Common myeloid progenitor, CD34-positive (primary cell): ENCODE measurements around the gene RHBDF1.
"Not testable (repeated sequence)": the region's sequence is repeated elsewhere in the genome, so short reads cannot be mapped to it uniquely, and the experiment has no call there.

ENCODE experiments used
- CTCF ChIA-PET: fragments of 350-600 bp; sonication (Branson Sonifier 250); formaldehyde crosslinking; loops from one replicate; lab custom pipeline; 2021; ENCODE audit warnings: antibody characterized with exemption; lab: Charles Lee
- POLR2A ChIA-PET: fragments of 350-600 bp; sonication (Branson Sonifier 250); formaldehyde crosslinking; loops from one replicate; lab custom pipeline; 2021; ENCODE audit warnings: antibody characterized with exemption; lab: Charles Lee
- DNase-seq, 3 donors: peaks; one replicate each; pipeline versions ENCODE4 v3.0.0 to v3.0.0-alpha.2; 2013
- H3K27ac ChIP-seq, 2 experiments: 1 replicate in 1 of 2; 2 replicates in 1 of 2; pipeline ENCODE4 v1.7.0; 2013; ENCODE audit warnings: inconsistent platforms in 2 of 2, low read length in 2 of 2, mild to moderate bottlenecking in 2 of 2, low read depth in 1 of 2, moderate library complexity in 1 of 2; ENCODE audit not compliant: severe bottlenecking in 2 of 2, insufficient read depth in 1 of 2, poor library complexity in 1 of 2
- H3K27me3 ChIP-seq, 5 experiments: replicated peaks in 2 of 5; 1 replicate in 3 of 5; 2 replicates in 2 of 5; pipeline versions ENCODE4 v1.6.1 to v1.7.0; 2013; ENCODE audit warnings: low read length in 4 of 5, mild to moderate bottlenecking in 2 of 5, moderate library complexity in 2 of 5, inconsistent platforms in 1 of 5; ENCODE audit not compliant: insufficient read depth in 5 of 5, control insufficient read depth in 4 of 5
- H3K36me3 ChIP-seq, 4 experiments: 1 replicate in 2 of 4; 2 replicates in 2 of 4; pipeline versions ENCODE4 v1.6.1 to v1.7.0; 2013; ENCODE audit warnings: low read length in 3 of 4, control low read depth in 1 of 4, mild to moderate bottlenecking in 1 of 4; ENCODE audit not compliant: control insufficient read depth in 4 of 4, insufficient read depth in 4 of 4
- H3K4me1 ChIP-seq, 4 experiments: 1 replicate in 3 of 4; 2 replicates in 1 of 4; pipeline versions ENCODE4 v1.6.1 to v1.7.1; 2013; ENCODE audit warnings: low read length in 3 of 4, mild to moderate bottlenecking in 3 of 4, control low read depth in 1 of 4, inconsistent platforms in 1 of 4, moderate library complexity in 1 of 4; ENCODE audit not compliant: control insufficient read depth in 4 of 4, insufficient read depth in 4 of 4; ENCODE audit errors: control extremely low read depth in 1 of 4
- H3K4me3 ChIP-seq, 7 experiments: 1 replicate in 4 of 7; 2 replicates in 3 of 7; pipeline versions ENCODE4 v1.5.1 to v1.7.0; 2013; ENCODE audit warnings: mild to moderate bottlenecking in 7 of 7, low read length in 6 of 7, moderate library complexity in 6 of 7, inconsistent platforms in 2 of 7, low read depth in 2 of 7, control low read depth in 1 of 7; ENCODE audit not compliant: insufficient read depth in 4 of 7, control insufficient read depth in 1 of 7; ENCODE audit errors: extremely low read depth in 1 of 7
- H3K9me3 ChIP-seq, 5 experiments: 1 replicate in 4 of 5; 2 replicates in 1 of 5; pipeline versions ENCODE4 v1.6.1 to v1.7.1; 2013; ENCODE audit warnings: low read length in 4 of 5, mild to moderate bottlenecking in 2 of 5, inconsistent platforms in 1 of 5, low read depth in 1 of 5, moderate library complexity in 1 of 5; ENCODE audit not compliant: control insufficient read depth in 4 of 5, insufficient read depth in 2 of 5; ENCODE audit errors: control extremely low read depth in 1 of 5
- WGBS: methylation state at CpG from one replicate; pipeline ENCODE4 v1.1.5; 2013; ENCODE audit not compliant: insufficient coverage; 5-methylcytosine and 5-hydroxymethylcytosine counted together

Gene RHBDF1

DNA sequence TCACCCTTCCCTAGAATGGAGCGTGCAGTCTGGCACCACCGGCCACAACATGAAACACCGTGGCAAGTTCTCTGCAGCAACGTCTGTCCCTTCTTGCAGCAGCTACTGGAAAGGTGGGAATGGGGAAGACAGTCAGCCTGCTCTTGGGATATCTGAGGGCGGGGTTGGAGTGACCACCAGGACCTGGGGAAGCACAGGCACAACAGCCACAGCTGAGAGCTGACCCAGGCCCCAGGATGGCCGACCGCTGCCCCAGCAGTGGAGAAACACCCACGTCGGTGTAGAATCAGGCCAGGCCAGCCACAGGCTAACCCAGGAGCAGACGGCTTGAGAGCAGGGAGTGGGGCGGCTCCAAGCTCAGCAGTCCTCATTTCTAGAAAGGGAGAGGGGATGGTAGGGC, 34.2 kb downstream of the RHBDF1 start:
- ChIA-PET CTCF (interaction anchor here (0.7 to 1.7 kb wide), 5 partner anchors 8 to 70 kb away, joined by 3 to 6 read pairs (median 3); no protein-coding TSS in a partner anchor), POLR2A (interaction anchor here (1.7 kb wide), 1 partner anchor 15 kb away, joined by 4 read pairs; the partner anchor contains the start of genes POLR3K and SNRNP25)
- WGBS = 90% methylated on average over 9 of the region's 11 CpGs
- H3K36me3 ChIP-seq = peaks cover 0 to 45% (median 12%) of the 10 kb centered on the region in 4 experiments
- not testable (repeated sequence) for DNase-seq, H3K27me3 ChIP-seq, H3K9me3 ChIP-seq, H3K27ac ChIP-seq, H3K4me3 ChIP-seq
- H3K4me1 ChIP-seq = peaks cover 0 to 44% (median 24%) of the 10 kb centered on the region in 4 experiments

DNA sequence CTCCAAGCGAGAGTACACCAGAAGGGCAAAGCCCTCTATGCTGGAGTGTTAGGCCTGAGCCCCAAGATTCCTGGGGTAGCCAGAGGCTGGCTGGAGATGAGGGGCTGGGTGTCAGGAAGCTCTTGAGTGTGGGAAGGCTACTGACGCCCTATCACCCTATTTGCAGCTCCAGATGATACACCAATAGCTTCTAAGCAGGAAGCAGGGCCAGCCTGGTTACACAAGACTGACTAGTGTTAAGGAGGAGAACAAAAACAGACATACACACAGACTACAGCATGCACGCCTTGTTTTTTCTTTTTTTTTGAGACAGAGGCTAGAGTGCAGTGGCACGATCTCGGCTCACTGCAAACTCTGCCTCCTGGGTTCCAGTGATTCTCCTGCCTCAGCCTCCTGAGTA, 34.9 kb downstream of the RHBDF1 start:
- DNase-seq = no peak
- 96% methylated on average over 4 of the region's 5 CpGs for WGBS
- no peaks in the 10 kb centered on the region for H3K27me3 ChIP-seq
- ChIA-PET CTCF (interaction anchor here (1.4 kb wide), 1 partner anchor 9 kb away, joined by 4 read pairs; no protein-coding TSS in a partner anchor), POLR2A (no interaction called here)
- no peaks in the 10 kb centered on the region for H3K9me3 ChIP-seq
- H3K36me3 ChIP-seq = peaks cover 0 to 38% (median 7%) of the 10 kb centered on the region in 4 experiments
- peaks cover 0 to 43% (median 24%) of the 10 kb centered on the region in 4 experiments for H3K4me1 ChIP-seq
- no peak overlapping the region for H3K4me3 ChIP-seq
- H3K27ac ChIP-seq = no peak overlapping the region

DNA sequence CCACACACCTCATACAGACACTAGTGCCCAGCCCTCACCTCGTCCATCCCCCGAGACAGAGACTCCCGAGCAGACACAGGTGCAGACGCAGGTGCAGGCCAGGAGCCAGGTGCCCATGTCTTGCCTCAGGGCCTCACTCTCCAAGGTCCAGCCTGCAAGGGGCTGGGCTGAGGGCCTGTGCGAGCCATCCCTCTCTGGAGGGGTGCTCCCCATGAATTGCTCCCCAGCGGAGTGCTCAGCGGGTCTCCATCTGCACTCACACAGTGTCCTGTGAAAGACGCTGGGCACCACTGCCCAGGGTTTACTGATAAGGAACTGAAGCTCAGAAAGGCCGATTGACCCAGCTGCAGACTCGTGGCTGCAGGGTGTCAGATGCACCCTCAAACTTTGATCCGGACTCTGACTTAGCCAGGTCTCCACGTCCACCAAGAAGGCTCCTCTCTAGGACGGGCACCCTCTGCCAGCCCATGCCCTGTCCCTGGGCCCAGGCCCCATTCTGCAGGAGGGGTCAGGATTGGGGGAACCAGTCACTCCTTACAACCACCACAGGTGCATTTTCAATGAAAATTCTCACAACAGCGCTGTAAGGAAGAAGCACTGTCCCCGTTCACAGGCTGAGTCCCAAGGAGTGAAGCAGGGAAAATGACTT, 36.0 kb downstream of the RHBDF1 start:
- CTCF ChIA-PET = interaction anchor here (1.0 to 1.4 kb wide), 2 partner anchors 10 to 60 kb away, joined by 3 to 4 read pairs; no protein-coding TSS in a partner anchor
- peaks cover 0 to 41% (median 24%) of the 10 kb centered on the region in 4 experiments for H3K4me1 ChIP-seq

DNA sequence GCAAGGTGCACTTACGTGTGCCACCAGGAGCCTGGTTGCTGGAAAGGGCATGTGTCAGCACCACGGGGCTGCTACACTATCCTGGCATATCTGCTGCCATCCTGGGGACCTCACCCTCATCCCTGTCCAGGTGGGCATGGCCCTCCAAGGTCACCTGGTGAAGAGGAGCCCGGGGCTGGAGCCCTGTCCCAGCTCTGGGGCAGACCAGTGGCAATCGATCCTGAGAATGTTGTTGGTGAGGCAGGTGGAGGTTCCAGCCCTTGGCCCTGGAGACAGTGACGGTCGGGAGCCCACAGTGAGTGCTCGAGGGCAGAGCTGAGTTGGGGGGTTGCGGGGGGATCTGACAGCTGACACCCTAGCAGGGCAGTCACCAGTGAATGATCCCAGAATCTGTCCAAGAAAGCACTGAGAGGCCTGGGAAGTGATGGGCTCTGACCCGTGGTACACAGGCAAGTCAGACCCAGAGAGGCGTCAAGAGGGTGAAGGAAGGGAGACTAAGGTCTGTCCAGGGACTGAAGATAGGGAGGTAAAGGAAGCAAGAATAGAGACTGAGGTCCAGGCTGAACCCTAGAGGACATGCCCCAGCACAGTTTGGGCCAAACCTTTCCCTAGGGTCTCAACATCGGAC, 36.6 kb downstream of the RHBDF1 start:
- Histone ChIP-seq H3K4me3 (peak overlapping the region in 1 of 7 experiments; percentile 13), H3K27ac (peak overlapping the region in 1 of 2 experiments; percentile 30), H3K4me1 (peaks cover 0 to 41% (median 24%) of the 10 kb centered on the region in 4 experiments), H3K27me3 (no peaks in the 10 kb centered on the region), H3K9me3 (no peaks in the 10 kb centered on the region), H3K36me3 (peaks cover 0 to 24% (median 2%) of the 10 kb centered on the region in 4 experiments)
- ChIA-PET CTCF (interaction anchor here (1.0 to 2.0 kb wide), 2 partner anchors 30 to 61 kb away, joined by 3 to 7 read pairs; no protein-coding TSS in a partner anchor), POLR2A (interaction anchor here (0.6 kb wide), 1 partner anchor 44 kb away, joined by 3 read pairs; no protein-coding TSS in a partner anchor)
- no peak for DNase-seq
- whole genome bisulfite sequencing = 75% methylated on average over 7 of the region's 11 CpGs

More for the DNA sequence above, 36.0 kb downstream of the RHBDF1 start:
- POLR2A ChIA-PET = interaction anchor here (0.6 kb wide), 1 partner anchor 43 kb away, joined by 3 read pairs; no protein-coding TSS in a partner anchor
- no peak overlapping the region for H3K4me3 ChIP-seq
- peaks cover 0 to 28% (median 3%) of the 10 kb centered on the region in 4 experiments for H3K36me3 ChIP-seq
- H3K27me3 ChIP-seq = no peaks in the 10 kb centered on the region
- no peaks in the 10 kb centered on the region for H3K9me3 ChIP-seq
- H3K27ac ChIP-seq = no peak overlapping the region
- 96% methylated on average over 9 of the region's 15 CpGs for WGBS
- DNase-seq = no peak

DNA sequence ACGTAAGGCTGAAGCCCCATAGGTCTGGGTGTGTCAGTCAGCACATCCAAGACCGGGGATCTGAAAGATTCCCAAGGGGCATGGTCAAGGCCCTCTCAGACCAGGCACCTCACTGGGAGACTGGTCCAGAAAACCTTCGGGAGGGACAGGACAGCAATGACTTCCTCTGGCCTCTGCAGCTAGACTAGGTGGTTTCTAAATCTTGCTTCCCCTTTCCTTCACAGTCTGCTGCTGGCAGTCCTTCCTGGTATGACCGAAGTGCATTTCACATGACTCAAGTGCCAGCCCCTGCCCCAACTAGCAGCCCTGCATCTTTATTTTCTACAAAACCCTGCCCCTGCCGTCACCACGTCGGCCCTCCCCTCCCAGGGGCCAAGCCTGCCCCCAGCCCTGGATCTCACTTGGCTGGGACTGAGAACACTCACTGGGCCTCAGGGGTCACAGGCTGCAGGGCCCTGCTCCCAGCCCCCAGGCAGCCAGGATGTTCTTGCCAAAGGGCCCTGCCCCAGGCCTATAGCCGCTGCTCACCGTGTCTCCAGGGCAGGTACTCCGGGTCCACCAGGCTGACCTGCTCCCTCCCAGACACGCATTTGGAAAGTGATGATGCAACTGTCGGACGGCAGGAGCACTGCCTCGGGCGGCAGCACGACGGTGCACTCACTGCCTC, 37.3 kb downstream of the RHBDF1 start:
- POLR2A ChIA-PET = no interaction called here
- Histone ChIP-seq H3K27me3 (no peaks in the 10 kb centered on the region), H3K36me3 (peaks cover 0 to 24% (median 2%) of the 10 kb centered on the region in 4 experiments), H3K4me1 (peaks cover 0 to 41% (median 24%) of the 10 kb centered on the region in 4 experiments), H3K9me3 (no peaks in the 10 kb centered on the region), H3K27ac (peak overlapping the region in 1 of 2 experiments; percentile 30), H3K4me3 (peak overlapping the region in 3 of 7 experiments; percentile 12 to 40 (median 36))
- CTCF ChIA-PET = interaction anchor here (1.5 to 2.0 kb wide), 2 partner anchors 12 to 31 kb away, joined by 3 to 7 read pairs; no protein-coding TSS in a partner anchor
- peak; percentile 41 to 87 (median 83) for DNase-seq
- WGBS = 54% methylated on average over 16 of the region's 17 CpGs

DNA sequence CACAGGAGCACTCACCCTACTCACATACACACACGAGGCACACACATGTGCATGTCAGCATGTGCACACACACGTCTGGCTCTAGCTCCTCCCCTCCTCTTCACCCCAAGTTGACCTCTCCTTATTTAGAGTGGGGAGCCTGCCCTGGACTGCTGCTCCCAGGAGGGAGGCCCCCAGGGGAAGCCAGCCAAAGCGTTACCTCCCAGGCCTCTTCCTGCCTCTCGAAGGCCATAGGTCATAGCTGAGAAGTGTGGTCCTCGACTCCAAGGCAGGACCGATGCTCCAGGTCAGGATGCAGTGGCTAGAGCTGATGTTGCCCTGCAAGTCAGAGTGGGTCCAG, 37.8 kb downstream of the RHBDF1 start:
- H3K9me3 ChIP-seq = no peaks in the 10 kb centered on the region
- H3K4me3 ChIP-seq = peak overlapping the region in 2 of 7 experiments; percentile 36 to 40
- H3K4me1 ChIP-seq = peaks cover 0 to 36% (median 24%) of the 10 kb centered on the region in 4 experiments
- H3K36me3 ChIP-seq = peaks cover 0 to 24% (median 2%) of the 10 kb centered on the region in 4 experiments
- DNase-seq = no peak
- WGBS = 27% methylated on average over 6 of the region's 6 CpGs
- POLR2A ChIA-PET = no interaction called here
- CTCF ChIA-PET = interaction anchor here (1.5 to 2.0 kb wide), 2 partner anchors 12 to 31 kb away, joined by 3 to 7 read pairs; no protein-coding TSS in a partner anchor
- H3K27ac ChIP-seq = no peak overlapping the region
- H3K27me3 ChIP-seq = no peaks in the 10 kb centered on the region
